ENCODE results near the gene CACNA2D3. TPM values are rescaled to one million over a fixed set of nuclear protein-coding genes. Genes with fewer than 3 reads are reported as not detected.

The CACNA2D3 gene
- total RNA-seq, 1 experiment from 2014 or later: 0.91 TPM

DNA sequence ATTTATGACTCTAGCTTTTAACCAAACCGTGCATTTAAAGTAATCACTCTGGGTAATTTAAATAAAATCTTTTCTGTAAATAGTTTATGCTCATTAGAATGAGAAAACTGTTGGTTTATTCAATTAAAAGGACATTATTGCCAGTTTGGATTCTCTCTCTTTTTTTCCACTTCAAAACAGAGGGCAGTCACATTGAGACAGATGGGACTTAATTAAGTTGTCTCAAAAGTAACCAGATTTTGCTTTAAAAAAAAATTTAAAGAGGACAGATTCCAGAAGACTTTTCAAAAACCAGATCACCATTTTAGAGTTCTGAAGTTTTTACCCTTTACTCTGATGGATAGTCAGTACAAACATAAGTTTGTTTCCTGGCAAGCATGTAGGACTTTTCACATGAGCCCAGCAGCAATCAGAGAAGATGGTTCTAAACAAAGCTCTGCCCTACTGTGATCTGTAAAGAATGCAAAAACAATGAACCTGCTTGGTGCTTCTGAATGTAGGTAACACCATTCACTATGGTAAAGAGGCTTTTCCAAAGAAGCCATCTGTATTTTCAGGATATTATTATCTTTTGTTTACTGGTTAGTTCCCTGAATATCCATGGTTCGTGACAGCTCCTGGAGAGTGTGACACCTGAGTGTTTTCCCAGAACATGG, 669.3 kb downstream of the CACNA2D3 start:
- no peak for DNase-seq (ENCODE audit: low read depth)

DNA sequence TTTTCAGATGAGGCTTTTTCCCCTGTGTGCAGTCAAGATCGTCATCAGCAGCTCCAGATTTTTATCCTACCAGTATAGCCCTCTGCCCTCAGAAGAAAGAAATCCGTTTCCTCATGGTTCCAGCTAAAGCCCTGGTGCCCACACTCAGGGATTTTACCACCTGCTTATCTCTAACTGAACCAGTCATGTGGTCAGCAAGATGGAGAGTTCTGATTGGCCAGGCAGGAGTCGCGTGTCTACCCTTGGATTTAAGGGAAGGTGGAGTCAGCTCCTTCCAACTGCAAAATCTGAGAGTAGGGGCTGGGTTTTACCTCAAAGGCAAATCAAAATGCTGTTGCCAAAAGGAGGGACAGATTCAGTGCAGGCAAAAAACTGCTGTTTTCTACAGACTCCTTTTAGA, 670.2 kb downstream of the CACNA2D3 start:
- no peak for DNase-seq (ENCODE audit: low read depth)

DNA sequence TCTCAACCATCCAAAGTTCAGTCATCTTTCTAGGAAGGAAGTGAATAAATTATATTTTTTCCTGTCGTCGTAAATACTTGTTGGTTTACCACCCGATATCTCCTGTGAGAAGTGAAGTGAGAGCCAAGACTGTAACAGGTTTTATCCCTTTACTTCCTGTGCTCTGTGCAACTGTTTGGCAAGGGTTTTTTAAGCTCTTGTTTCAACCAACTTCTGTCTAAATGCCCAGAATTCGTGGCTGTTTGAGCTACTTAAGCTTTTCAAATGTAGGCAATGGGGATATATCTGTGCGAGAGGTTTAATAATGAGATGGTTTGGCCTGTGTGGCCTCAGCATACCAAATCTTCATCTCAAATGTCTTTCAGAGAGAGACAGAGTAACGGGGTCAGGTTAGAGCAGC, 670.8 kb downstream of the CACNA2D3 start:
- no peak for DNase-seq (ENCODE audit: low read depth)

DNA sequence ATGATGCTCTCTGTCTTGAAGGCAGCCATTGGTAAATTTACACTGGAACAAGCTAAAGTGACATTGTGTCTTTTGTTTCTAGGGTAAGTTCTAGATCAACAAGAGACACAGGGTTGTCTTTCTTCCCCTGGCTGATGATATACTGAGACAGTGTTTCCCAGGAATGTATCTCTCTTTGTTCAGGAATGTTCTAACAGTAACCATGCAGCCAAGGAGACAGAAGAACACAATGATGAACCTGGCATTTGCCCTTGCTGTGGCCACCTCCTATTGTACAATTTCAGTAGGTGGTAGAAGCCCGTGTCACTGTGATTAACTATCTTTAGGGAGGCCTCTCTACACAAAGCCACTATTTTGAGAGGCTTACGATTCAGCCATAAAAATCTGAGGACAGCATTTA, 674.8 kb downstream of the CACNA2D3 start:
- no peak for DNase-seq (ENCODE audit: low read depth)

DNA sequence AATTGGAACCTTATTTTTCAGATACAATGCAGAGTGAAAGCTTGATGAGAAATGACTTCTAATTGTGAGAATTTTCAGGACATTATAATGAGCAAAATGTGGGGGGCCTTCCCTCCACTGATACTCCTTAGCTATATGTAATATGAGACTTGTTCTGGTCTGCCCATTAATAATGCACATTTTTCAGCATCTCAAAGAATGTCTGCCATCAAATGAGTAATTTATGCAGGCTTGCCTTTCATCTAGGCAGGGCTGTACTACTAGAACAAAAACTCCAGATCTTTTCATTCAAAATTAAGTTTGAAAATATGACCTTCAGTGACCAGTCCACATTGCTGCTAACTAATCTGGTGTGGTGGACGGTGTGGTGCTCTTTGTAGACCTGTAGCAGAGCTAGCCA, 678.1 kb downstream of the CACNA2D3 start:
- DNase-seq (ENCODE audit: low read depth): no peak

DNA sequence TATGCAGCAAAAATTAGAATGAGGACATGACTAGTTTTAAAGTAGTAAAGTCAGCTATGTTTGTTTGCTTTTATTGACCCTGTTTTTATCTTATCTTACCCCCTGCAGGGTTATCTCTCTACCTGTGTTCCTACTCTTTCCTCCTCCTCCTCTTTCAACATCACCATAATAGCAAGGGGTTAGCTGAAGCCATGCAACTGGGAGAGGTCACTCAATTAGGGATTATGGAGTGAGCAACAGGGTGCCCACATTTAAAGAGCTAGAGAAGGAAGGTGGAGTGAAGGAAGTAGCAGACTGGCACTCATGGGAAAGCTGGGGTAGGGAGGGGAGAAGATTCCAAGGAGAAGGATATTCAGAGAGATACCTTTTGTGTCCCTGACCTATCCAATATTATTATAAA, 679.6 kb downstream of the CACNA2D3 start:
- DNase-seq (ENCODE audit: low read depth): no peak

DNA sequence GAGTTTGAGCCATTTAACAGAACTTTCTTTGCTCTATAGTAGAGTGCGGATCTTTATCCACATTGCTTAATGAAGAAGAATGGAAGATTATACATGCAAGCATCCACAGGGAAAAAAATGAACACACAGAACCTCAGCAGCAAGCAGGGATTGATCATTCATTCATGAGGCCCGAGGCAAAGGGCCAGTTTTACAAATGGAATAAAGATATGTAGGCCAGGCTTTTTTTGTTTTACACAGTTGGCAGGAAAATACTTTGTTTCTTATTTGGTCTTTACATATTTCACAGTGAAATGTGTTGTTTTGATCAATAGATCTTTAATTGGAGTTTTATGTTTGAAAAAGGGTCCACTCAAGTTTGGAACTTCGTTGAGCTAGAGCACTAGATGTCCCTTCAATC, 688.0 kb downstream of the CACNA2D3 start:
- no peak for DNase-seq (ENCODE audit: low read depth)

DNA sequence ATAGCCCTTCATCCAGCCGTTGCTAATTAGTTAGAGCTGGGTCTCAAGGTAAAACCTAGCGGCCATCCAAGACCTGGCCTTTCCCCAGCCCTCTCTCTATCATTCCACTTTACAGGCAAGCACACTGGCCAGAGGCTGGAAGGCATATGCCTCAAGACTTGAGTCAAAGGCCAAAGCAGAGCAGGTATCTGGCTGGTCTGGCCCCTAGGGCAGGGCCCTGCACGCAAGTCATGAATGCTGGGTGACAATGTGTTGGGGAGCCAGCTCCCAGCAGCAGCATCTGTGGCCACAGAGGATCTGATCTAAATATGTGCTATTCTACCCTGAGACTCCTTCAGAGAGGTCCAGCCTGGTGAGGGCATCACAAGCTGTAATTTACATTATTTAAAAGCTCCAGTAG, 691.9 kb downstream of the CACNA2D3 start:
- no peak for DNase-seq (ENCODE audit: low read depth)

DNA sequence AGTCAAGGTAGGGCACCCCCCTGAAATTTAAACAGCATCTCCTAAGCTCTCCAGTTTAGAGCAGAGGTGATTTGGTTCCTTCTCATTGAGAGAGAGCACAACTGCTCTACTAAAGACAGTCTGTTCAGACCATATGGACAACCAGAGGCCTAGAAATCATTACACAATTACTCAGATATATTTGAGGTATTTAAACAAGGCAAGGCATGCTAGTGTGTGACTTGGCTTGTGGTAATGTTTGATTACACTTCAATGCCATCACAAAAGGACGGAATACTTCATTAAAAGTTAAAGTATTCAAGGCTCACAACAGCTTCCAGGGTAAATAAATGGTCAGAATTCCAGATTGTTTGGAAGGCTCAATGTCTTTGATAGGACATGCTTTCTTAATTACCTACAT, 695.3 kb downstream of the CACNA2D3 start:
- peak; percentile 40 for DNase-seq (ENCODE audit: low read depth)

DNA sequence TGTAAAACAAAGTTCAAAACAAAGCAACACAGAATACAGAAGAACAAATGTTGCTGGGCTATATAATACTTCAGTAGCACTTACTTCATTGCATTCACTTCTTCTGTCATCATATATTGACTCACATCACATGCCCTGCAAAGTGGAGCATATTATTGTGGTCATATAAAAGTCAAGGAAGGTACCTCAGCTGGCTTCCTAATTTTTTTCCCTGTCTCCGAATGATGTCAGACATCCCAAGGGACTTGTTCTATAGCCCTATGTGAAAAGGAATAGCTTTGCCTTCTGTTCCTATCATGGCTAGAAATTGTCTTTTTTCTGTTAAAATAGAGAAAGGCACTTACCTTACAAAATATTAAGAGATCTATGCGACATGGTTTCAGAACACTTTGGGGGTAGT, 696.1 kb downstream of the CACNA2D3 start:
- peak; percentile 3 for DNase-seq (ENCODE audit: low read depth)

DNA sequence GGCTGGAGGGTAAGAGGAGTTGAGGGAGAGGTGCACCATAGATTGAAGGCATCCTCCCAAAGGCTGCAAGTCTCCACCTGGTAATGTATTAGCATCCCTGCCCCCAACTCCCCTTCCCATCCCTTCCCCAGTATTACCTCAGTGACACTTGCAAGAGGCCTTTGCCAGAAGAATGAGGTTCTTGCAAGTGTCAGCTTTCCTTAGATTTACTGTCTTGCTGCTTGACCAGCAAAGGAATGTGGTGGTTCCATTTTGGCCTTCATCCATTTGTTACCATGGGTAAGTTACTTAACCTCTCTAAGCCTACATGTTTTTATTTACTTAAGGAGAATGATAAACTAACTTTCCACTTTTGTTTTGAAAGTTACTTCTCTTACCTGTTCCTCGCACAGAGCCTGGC, 696.6 kb downstream of the CACNA2D3 start:
- DNase-seq (ENCODE audit: low read depth): peak; percentile 61

DNA sequence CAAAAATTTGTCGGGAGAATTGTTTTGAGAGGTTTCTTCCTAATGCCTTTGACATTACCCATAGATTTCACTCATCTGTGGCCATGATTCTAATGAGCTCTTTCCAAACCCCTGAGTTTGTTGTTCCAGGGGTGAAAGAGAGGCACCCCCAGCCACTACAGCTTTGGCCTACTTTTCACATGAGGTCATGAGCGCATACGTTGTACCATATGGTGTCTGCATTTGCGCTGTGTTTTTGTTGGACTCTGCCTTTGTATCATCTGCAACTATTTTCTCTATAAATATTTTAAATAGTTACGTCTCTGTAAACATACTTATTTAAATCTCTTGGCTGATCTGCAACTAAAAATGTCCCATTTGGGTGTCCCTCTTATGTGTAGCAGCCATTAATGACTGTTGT, 697.6 kb downstream of the CACNA2D3 start:
- DNase-seq (ENCODE audit: low read depth): no peak

DNA sequence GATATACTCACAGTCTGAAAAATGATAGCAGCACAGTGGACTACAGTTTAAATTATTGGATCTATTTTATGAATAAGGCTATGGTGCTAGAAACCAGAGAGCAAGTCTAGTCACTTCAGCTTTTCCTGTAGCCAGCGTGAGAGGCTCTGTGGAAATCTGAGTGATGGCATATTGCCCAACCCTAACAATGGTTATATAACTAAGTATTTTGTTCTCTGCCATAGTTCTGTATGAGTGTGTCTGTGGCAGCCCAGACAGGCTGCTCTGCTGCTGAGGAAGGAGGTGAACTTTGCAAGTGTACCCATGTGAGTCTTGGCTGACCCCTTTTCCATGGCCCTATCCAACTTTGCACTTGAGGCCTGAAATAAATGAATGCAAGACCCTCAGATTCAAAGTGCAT, 699.9 kb downstream of the CACNA2D3 start:
- peak; percentile 72 for DNase-seq (ENCODE audit: low read depth)

DNA sequence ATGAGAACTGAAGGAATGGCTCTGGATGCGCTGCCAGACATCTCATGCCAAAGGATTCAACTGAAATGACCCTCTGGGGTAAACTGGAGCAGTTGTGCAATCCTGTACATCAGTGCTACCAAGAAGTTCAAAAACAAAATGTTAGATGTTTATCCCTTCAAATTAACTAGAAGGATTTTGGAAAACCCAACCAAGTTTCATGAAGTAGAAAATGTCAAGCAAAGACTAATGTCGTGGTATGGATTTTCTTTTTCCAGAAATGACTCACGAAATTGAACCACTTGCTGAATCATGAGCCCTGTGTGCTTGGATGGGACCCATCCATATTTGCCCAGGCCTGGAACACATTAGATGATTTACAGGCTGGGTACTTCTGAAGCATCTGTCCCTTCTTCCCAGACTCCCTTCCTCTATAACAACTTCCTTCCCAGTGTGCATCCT, 703.9 kb downstream of the CACNA2D3 start:
- DNase-seq (ENCODE audit: low read depth): peak; percentile 59

DNA sequence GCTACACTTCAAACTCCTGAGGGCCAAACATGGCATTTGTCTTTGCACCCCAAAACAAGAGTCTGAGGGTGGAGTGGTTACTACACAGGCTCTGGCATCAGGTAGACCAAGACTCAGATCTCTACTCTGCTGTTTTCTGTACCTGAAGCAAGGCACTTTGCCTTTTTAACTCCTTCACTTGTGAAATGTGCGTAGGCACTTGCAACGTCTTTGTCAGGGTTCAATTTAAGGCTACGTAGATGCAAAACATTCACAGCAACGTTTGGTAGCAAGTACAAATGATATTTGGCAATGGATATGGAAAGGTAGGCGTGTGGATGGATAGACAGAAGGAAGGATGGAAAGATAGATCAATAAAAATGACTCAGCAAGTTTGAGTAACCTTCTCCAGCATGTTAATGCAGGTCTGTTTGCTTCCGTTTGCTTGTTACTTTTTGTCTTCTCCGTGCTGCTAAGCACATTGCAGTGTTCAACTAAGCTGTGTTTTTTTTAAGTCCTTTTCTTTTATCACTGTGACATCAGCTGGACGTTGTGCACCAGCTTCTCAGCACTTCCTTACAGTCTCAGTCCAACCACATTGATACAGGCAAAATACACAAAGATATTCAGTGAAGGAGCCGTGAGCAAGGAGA, 704.8 kb downstream of the CACNA2D3 start:
- no peak for DNase-seq (ENCODE audit: low read depth)

DNA sequence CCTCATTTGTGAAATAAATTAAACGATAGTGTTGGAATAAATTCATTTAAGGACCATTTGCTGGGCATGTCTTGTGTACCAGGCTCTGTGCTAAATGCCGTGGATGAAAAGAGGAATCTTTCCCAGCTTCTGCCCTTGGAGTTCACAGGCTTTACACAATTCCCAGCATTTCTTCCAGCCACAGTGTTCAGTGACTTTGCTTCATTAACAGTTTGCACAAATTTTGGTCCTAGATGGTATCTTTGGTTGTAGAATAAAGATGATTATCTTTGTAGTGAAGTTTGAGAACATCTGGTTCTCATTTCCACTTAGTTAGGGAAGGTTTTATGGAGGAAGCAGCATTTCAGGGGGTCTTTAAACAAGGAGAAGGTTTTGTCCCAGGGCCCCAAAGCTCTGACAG, 705.4 kb downstream of the CACNA2D3 start:
- no peak for DNase-seq (ENCODE audit: low read depth)

DNA sequence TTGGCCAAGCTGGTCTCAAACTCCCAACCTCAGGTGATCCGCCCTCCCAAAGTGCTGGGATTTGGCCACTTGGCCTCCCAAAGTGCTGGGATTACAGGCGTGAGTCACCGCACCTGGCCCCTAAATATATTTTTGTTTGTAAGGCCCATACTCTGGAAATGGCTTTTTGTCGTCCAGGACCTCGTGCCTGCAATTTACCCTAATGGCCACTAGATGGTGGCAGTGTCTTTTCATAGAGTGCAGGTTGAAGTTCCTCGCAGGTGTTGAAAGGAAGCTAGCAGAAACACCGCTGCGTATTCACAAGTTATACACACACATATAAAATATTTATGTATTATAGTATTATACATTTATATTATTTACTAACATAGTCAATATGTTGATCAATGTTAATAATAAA, 708.3 kb downstream of the CACNA2D3 start:
- DNase-seq (ENCODE audit: low read depth): no peak

DNA sequence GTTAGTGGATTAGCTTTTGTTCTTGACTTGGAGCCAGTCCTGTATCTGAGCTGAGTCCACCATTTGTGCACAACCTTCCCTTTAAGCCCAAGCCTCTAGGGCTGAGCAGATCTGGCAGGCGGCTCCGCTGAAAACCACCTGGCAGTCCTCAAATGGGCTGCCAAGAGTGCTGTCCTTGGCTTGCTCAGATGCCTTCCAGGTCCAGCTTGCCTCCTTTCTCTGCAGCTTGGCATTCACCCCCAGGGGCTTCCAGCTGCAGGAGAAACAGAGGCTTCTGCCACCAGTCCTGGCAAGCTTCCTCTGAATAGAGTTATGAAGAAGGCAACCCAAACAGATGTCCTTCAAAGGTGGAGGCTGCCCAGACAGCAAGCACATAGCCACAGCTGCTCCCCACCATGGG, 708.8 kb downstream of the CACNA2D3 start:
- DNase-seq (ENCODE audit: low read depth): no peak

DNA sequence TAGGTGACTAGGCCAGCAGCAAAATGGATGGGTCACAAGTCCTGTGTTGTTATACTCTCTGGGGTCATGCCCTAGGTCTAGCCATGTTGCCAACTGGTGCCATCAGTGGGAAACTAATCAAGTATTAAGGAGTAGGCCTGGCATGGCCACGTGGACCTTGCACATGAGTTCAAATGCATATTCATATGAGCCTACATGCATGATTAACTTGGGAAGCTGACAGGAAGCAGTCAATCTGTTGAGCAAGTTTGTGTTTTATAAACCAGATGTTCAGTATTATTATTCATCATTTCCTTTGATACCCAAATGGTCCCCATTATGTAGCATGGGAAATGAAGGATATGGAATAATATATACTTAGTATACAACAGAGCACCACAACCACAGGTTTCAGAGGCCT, 710.5 kb downstream of the CACNA2D3 start:
- no peak for DNase-seq (ENCODE audit: low read depth)

DNA sequence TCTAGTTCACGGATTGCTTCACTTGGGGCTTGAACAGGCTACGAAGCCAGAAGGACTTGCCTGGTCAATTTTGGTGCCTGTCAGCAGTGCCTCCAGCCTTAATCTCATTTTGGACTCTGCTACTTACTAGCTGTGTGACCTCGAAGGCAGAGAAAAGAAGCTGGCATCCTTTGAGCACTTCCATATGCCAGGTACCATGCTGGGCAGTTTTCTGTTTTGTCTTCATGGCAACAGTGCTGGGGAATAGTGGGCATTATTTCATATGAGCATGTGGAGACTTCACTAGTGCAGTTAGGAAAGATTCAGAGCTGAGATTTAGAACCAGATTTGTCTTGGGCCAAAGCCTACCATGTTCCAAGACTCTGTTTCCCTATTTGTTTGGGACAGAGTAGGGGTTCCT, 713.3 kb downstream of the CACNA2D3 start:
- DNase-seq (ENCODE audit: low read depth): no peak

DNA sequence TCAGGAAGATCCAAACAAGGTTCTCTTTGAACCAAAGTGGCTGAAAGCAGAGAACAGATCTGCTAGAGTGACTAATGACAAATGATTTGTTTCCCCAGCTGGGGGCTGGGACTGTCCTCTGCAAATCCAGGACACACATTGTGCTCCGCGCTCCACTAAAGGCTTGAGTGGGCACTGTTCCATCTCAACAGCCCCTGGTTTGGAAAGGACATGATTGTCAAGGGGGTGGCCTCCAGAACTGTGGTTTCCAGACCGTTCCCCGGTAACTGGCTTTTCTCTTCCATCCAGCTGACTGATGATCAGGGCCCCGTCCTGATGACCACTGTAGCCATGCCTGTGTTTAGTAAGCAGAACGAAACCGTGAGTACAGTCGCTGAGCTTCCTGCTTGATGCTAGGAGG, 714.5 kb downstream of the CACNA2D3 start:
- peak; percentile 30 for DNase-seq (ENCODE audit: low read depth)

DNA sequence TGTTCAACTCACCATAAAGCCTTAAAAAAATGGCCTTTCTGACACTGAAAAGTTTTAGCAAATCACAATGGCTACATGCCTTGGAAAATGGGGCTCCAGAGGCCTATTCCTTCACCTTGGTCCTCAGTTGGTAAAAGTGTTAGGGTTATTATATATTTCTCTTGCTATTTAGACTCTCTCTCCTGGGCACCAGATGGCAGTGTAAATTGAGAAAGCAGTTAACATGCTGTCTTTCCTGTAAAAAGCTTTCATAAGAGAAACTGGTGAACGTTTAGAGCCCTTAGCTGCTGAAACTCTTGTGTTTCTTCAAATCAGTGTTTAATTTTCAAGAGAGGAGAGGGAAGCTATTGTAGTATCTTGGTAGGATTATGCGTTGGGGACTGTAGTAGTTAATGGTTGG, 715.6 kb downstream of the CACNA2D3 start:
- DNase-seq (ENCODE audit: low read depth): peak; percentile 41

DNA sequence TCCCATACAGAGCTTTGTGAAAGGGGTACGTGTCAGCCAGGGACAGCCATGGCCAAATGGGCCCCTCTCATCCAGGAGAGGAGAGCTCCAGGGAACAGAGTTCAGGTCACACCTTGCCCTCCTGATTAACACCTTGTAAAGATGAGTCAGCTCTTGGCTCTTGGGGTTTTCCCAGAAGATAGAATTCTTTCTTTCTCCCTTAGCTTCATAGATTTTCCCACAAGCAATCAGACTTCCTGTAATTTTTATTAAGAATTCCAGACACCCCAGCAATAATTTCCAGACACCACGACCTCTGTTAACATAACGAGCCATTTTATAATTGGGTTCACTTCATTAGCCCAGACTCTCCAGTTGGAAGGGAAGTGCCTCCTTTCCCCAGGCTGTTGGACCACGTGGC, 719.1 kb downstream of the CACNA2D3 start:
- DNase-seq (ENCODE audit: low read depth): no peak

DNA sequence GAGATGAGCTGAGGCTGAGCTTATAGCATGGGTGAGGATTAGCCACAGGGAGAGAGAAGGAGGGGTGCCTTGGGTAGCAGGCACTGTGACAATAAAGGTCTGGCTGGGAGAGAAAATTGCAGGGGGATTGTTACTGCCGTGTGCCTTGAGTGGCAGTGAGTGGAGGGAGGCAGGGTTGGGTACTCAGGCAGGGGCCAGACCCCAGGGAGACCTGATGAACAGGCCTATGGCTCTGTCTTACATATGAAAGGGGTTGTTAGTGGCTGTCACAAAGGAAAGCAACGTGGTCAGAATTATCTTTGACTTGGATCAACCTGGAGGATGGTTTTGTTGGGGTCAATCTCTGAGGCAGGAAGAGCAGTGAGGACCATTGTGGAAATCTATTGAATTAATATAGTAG, 721.0 kb downstream of the CACNA2D3 start:
- DNase-seq (ENCODE audit: low read depth): no peak
